Stimulated activated CD4-positive, alpha-beta T cell treated with anti-CD3 and anti-CD28 coated beads, Interleukin-12 subunit alpha, Interleukin-12 subunit beta, amount 100 ng/mL, for 4 hours (primary cell): ENCODE data around the gene STPG3.

Experiments
- DNase-seq: peaks from one replicate; pipeline ENCODE4 v3.0.0-alpha.2; 2020

Gene STPG3

DNA sequence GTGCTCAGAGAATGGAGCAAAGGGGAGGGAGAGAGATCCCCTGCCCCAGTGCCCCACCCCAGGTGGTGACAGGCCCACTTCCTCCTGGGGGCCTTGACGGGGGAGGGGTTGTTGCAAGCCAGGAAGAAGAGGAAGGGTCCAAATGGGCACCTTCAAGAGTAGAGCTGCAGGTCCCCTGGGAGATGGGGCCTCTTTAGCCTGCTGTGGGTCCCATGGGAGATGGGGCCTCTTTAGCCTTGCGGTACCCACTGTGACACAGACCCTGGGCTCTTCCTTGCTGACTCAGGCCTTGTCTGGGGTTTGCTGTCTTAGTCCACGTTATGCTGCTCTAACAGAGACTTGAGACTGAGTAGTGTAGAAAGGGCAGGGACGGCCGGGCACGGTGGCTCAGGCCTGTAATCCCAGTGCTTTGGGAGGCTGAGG, 16.9 kb downstream of the STPG3 start:
- no peak for DNase-seq

DNA sequence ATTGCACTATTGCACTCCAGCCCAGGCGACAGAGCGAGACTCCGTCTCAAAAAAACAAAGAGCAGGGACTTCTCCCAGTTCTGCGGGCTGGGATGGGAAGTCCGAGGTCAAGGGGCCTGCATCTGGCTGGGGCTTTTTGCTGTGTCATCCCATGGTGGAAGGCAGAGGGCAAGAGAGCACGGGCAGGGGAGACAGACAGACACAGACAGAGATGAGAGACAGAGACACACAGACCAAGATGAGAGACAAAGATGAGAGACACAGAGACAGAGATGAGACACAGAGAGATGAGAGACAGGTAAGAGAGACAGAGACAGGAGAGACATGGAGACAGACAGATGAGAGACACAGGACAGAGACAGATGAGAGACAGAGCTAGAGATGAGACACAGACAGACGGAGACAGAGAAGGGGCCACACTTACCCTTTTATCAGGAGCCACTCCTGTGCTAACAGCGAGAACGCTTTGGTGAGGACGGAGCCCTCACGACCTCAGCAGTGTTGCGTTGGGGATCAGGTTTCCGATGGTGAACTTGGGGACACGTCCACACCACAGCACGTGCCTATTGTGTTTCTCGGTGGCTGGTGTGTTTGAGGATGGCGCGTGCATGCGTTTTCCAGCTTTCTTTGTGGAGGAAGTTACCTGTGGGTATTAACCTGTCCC, 17.6 kb downstream of the STPG3 start:
- DNase-seq = no peak

DNA sequence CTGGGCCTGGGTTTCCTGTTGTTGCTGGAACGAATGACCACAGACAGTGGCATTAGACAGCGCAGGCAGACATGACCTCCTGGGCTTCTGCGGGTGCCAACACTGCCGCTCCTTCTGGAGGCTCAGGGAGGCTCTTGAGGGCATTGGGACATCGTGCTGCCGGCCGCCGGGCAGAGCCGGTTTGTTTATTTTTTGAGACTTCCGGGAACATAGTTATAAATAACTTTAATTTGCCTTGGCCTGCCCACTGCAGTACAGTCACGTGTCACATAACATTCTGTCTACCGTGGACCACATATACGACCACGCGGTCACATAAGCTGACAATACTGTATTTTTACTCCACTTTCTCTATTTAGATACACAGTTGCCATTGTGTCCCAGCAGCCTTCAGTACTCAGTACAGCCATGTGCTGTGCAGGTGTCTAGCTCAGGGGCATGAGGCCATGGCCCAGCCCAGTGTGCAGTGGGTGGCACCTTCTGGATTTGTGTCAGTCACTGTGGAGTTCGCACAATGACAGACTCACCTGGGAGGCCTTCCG, 18.2 kb downstream of the STPG3 start:
- no peak for DNase-seq

DNA sequence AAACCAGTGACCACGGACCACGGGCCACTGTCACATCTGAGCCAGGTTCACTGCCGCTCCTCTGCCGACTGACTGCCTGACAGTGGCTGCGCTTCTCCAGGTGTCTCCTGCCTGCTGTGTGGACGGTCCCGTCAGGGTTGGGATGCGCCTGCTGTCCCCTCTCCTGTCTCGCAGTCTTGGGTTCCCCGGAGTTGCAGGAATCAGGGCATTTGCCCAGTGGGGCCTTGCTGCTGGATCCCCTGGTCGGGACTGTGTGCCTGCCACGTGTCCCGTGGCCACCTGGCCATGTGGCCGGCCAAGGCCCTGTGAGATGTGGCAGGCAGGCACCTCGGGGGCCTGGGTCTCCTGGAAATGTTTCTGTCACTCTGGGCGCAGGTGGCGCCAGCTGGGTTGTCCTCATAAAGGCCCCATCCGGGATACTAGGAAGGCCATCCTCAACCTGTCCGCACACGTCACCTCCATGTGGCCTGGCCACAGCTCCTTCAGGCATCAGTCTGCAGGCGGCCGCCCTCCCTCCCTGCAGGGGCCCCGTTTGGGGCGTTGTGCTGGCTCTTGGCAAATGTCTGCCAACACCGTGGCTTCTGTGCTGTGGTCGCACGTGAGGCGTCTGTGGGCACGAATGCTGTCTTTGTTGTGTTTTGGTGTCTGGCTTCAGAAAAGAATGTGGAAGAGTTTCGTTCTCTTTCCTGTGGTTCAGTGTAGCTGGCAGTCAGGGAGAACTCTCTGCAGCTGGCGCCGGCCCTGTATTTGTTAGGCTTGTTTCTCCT, 20.0 kb downstream of the STPG3 start:
- no peak for DNase-seq

DNA sequence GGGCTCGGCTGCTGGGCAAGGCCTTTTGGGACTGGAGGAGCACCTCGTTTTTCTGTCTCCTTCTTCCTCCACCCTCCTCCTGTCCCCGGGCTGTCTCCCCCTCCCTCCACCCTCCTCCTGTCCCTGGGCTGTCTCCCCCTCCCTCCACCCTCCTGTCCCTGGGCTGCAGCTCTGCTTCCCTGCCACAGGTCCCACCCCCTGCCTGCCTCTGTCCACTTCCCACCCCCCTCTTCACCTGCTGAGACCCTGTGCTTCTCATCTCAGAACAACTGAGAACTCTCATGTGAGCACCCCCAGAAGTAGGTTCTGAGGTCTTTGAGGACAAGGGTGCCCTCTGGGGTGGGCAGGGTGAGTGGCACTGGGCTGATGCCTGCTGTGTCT, 20.6 kb downstream of the STPG3 start:
- no peak for DNase-seq

DNA sequence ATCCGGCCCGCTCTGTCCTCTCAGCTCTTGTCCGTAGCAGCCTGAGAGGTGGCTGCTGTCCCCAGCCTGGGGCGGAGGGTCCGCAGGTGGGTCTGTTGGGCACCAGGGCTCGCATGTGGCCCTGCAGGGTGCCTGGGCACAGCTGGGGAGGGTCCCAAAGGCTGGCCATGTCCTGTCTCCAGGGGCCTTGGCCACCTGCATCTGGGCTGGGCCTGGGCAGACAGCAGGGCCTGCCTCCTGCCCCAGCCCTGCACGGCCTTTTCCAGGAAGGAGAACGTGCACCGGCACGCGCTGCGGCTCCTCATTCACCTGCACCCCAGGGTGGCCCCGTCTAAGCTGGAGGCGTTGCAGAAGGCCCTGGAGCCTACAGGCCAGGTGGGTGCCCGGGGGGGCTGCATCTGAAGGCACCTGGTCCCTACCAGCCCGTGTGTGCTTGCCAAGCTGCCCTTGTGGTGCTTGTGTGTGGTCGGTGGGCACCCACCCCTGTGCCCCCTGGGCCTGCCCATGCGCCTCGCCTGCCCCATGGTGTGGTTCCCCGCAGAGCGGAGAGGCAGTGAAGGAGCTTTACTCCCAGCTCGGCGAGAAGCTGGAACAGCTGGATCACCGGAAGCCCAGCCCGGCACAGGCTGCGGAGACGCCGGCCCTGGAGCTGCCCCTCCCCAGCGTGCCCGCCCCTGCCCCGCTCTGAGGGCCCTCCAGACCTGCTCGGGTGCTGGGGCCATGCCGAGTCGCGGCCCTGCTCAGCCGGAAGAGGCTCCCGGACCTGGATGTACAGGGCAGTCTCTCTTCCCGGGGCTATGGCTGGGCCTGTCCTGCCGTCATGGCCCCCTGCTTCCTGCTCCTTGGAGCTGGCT, 21.4 kb downstream of the STPG3 start:
- DNase-seq = no peak

DNA sequence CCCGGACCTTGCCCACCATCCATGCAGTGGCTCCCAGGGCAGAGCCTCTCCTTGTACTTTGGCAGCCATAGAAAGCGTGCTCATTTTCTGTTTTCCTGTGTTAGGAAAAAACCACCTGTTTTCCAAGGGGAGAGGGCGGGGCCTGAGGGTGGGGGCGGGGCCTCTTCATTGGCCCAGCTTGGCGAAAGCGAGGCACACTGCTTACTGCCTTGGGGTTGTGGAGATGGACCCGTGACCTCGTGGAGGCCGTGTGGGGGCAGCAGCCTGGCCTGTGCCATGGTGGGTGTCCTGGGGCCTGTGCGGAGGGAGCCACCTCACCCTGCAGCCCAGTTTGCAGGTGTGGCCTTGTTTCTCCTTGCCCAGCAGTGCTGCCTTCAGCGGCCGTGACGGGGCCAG, 22.0 kb downstream of the STPG3 start:
- DNase-seq = no peak

DNA sequence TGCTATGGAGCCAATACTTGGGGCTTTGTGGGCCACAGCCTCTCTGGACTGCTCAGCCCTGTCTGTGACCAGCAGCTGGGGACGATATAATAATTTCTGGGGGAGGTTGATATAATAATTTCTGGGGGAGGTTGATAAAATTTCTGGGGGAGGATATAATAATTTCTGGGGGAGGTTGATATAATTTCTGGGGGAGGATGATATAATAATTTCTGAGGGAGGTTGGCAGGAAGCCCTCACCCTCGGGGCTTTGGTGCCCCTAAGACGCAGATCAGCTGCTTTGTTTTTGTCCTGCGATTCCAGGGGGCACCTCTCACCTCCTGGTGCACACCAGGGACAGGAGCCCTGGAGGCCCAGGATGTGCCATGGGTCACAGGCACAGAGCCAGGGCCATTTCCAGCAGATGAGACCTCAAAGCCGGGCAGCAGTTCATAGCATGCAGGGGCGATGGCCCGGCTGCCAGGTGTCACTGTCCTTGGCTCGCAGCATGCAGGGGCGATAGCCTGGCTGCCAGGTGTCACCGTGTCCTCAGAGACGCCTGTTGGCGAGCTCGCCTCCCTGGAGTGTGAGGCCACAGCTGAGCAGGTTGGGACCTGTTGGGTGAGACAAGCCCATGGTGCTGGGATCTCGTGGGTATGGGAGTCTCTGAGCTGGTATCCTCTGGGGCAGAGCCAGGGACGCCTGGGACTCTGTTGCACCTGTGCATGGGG, 22.7 kb downstream of the STPG3 start:
- DNase-seq = no peak

DNA sequence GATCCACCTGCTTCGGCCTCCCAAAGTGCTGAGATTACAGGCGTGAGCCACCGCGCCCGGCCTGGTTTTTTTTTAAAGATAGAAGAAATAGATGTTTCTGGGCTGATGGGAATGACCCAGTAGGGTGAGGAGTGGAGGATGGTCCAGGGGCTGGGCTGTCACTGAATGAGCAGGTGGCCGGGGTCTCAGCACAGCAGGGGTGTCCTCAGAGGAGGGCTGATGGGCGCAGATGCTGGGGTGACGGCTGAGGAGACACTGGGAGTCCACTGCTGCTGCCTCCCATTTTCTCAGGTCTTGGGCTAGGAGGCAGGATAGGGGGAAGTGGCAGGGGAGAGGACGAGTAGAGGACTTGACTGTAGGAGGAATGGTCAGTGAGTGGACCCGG, 24.1 kb downstream of the STPG3 start:
- DNase-seq = no peak

DNA sequence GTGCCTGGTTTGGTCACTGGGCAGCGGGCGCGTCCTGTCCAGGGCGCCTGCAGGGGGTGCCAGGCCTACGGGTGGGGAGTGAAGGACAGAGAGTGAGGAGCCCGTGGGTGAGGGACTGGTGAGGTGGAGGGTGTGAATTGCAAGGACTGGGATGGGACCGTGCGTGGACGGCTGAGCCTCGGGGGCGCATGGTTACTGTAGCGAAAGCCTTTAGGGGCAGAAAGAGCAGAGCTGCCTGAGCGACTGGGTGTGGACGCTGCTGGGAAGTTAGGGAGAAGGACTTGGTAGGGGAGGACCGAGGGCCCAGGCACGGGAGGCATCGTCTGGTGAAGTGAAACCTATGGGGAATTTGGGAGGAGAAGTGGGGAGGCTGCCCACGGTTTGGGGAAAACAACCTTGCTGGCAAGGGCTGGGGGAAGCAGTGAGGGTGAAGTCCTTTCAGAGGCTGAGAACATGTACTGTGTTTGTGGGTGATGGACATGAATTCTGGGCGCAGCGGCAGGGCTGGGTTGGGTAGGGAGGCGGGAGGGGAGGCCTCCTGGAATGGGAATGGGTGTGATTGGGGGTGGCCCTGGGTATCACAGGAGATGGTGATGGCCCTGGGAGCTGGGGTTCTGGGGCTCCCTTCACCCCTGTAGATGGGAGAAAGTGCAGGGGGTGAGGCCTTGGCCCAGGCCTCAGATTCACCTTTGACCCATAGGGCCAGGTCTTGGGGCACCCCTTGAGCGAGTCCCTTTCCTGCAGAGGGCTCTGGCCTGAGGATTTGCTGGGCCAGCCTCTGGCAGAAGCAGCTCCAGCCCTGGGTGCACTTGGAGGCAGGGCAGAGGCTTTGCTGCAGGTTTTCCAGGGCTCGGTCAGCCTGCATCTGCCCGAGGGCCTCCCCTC, 24.7 kb downstream of the STPG3 start:
- DNase-seq = no peak

DNA sequence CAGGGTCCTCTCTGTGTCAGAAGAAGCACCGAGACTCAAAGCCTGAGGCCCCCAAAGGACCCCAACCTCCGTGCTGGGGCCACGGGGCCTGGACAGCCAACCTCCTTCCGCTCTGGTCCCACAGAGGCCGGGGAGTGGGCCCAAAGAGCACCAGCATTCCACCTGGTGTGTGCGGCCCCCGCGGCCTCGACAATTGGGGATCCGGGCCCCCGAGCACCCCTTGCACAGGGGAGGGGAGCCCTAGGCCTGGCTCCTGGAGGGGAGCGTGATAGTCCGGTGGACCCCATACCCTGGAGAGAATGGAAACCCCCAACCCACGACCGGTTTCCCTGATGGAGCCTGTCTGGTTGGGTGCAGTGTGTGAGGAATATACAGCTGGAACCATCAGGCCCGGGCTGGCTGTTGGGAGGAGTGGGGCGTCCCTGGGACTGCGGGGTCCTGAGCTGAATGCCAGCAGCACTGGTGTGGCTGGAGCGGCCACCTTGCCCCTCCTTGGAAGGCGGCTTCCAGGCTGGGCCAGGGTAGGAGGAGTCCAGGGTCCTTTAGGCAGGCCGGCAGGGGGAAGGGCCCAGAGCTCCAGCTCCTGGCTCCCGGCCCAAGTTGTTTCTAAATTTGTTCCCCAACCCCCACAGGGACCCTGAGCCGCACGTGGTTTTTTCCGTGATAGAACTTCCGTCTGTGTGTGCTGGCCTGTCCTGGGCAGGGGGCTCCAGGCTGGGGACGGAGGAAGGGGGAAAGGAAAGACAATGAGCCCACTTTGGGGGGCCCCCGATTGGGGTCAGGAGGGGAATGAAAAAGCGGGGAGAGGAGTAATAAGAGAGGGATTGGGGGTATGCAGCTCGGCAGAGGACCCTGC, 25.6 kb downstream of the STPG3 start:
- DNase-seq = no peak

DNA sequence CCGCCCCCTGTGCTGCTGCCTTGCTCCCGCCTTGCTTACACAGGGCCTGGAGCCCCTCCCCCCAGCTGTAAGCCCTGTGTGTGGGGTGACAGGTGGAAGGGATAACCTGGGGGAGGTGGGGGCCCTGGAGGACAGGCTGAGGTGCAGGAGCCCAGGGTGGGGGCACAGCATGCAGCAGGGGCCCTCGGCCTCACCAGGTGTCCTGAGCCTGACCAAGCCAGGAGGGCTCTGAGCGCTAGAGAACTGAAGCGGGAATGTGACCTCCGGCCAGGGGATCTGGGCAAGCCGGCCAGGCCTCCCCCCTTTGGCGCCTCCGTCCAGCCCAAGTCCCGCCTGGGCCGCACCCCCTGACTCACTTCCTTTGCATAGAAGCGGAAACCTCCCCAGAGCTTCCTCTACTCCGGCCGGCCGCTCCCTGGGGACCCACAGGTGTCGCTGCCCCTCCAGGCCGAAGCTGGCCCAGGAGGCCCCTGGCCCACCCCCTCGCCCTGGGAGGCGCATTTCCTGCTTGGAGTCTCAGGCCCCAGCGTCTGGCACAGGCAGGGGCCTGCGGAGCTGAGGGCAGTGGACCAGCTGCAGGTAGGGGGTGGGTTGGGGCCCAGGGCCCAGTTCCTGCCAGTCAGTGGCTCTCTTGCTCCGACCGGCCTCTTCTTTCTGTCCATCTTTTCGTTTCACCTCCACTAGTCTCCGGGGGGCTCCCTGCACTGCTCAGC, 26.4 kb downstream of the STPG3 start, which contains the start of gene TOR4A:
TSS of gene TOR4A (plus strand) at position 398 of the 713 bp plus-strand sequence. CDS start 964 bp downstream, outside the sequence.
- no peak for DNase-seq

DNA sequence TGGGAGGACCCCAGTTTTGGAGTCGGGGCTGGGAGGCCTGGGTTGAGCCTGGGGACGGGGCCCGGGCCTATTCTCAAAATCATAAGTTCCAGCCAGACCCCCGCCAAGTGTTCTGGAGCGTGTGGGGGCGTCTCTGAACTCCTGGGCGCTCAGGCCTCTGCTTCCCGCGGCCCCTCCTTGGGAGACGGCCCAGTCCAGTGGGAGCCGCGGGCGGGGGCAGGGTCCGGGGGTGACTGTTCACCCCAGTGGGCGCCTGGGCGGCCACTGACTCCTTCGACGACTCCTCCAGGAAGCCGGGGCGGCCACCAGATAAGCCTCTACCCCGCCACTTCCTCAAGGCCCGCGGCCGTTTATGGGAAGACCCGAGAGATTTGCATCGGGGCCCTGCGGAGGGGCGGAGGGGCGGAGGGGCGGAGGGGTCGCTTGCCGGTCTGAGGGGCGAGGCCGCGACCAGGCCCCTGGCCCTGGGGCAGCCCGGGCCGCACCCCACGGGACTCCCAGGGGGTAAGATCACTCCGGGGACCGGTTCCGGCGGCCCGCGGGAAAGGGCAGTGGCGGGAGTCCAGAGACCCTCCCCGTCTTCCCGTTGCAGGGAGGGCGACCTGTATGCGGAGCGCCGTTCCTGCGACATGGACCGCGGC, 27.1 kb downstream of the STPG3 start:
- DNase-seq = no peak

DNA sequence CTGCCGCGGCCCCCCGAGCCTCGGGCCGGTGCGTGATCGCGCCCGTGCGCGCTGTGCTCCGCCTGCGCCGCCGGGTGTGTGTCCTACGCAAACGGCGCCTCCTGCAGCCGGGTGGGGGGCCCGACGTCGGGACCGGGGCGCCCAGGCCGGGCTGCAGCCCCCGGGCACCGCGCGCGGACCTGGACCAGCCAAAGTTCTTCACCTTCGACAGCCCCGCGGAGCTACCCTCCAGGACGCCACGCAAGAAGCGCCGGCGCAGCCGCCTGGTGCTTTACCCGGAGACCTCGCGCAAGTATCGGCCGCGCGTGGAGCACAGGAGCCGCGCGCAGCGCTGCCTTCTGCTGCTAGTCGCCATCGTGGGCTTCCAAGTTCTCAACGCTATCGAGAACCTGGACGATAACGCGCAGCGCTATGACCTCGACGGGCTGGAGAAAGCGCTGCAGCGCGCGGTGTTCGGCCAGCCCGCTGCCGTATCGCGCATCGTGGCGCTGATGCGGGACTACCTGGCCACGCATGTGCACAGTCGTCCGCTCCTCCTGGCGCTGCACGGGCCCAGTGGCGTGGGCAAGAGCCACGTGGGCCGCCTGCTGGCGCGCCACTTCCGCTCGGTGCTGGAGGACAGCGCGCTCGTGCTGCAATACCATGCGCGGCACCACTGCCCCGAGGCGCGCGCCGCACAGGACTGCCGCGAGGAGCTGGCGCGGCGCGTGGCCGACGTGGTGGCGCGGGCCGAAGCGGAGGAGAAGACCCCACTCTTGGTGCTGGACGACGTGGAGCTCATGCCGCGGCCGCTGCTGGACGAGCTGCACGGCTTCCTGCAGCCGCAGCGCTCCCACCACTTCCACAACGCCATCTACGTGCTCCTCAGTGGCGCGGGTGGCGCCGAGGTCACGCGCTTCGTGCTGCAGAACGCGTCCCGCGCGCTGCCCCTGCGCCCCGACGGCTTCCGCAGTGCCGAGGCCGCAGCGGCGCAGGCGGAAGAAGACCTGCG, 27.9 kb downstream of the STPG3 start:
- DNase-seq = no peak

DNA sequence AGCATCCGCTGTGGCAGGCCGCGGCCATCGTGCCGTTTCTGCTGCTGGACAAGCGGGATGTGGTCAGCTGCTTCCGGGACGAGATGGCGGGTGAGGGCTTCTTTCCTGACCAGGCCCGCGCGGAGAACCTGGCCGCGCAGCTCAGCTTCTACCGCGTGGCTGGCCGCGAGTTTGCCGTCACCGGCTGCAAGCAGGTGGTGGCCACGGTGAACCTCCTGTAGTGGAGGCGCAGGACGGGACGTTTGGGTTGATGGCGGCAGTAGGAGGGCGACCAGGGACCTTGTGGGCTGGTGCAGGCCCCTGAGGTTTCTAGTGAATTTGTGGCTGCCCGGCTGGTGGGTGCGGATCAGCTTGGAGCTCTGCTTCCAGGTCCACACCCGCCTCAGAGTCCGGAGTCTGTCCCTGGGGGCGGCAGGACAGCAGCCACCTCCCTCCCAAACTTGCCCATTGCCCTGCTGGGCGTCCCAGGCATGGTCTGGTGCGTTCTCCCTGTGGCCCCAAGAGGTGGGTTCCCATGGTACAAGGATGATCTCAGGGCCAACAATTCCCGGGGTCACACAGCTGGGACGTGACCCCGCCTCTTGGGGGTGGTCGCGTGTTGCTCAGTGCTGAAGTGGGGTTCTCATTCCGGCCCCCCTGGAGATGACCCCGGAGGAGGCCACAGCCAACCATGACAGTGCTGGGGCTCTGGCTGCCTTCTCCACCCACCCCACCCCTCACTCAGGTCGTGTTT, 28.8 kb downstream of the STPG3 start:
- no peak for DNase-seq

DNA sequence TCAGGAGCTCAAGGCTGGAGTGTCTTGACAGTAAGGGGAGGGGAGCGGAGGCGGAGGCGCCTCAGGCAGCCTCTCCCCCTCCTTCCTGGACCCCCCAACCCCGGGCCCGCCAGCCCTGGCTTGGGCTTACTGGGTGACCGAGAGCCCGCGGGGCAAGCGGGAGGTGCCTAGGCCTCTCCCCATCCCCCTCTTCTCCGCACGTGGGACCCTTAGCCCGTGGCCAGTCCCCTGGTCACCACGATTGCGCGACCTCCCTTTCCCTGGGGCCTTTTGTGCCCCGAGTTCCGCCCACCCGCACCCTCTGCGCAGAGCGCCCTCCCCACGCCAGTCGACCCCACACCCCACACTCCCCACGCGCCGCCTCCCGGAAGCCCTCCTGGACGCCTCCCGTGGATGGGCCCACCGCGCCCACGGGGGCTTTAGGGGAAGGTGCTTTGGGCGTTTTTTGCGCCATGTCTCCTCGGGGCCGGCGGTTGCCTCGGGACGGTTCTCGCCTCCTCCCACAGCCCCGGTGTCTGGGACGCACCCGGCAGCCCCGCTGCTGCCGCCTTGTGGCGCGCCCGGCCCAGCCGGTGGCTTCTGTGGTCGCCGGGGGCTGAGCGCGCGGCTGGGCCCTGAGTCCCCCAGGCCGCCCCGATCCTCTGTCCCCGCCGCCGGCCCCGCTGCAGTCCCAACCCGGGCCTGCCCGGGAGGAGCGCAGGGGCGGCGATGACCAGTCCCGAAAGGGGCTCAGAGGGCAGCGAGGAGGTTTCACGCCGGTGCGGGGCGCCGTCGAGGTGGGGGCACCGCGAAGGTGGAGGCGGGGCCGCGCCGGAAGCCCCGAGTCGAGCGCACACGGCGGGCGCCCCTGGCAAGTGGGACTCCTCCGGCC, 29.6 kb downstream of the STPG3 start:
- no peak for DNase-seq
